HG02973 (cell line): ENCODE measurements around the gene FAM53B.

Experiments
- ATAC-seq: cut with Tn5 transposase; IDR thresholded peaks from one replicate; pipeline ENCODE4 v1.9.1; 2021; ENCODE audit warnings: moderate library complexity; ENCODE audit not compliant: unreplicated experiment

The FAM53B gene

GRCh38 chr10:124666494-124666893, 77.7 kb downstream of the FAM53B start:
- no peak for ATAC-seq

DNA sequence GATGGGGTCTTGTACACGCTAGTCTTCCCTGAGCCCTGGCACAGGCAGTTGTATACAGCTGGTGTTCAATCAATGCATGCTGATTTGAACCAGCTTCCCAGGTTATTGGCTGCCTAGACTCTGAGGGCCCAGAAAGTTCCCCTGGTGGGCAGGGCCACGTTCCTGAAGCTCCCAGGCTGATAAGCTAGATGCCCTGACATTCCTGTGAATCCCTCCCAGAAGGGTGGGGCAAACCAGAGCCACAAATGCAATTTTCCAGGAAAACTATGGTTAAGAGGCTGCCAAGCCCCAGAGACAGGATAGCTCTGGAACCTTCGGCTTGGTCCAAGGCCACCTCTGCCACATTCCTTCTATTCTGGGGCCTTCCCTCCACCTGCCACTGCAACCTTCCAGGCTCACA, 78.2 kb downstream of the FAM53B start:
- ATAC-seq, result no peak

- no peak for ATAC-seq
These were observed 78.6 kb downstream of the FAM53B start for GRCh38 chr10:124665558-124665957.

DNA sequence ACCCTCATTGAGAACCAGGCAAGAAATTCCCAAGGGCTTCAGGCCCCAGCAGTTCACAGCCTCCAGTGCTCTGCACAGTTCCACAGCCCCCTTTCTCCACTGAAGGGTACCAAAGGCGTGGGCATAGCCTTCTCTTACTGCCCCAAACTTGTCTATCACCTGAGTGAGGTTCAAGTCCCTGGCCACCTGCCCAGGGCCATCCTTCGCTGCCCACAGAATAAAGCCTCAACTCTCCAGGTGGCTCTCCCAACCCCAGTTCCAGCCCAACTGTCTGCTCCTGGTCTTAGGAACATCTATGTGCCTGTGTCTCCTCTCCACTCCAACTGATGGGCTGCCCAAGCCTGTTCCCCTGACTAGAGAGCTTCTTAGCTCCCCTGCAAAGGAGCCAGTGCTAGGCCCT, 79.1 kb downstream of the FAM53B start:
- ATAC-seq, result no peak

DNA sequence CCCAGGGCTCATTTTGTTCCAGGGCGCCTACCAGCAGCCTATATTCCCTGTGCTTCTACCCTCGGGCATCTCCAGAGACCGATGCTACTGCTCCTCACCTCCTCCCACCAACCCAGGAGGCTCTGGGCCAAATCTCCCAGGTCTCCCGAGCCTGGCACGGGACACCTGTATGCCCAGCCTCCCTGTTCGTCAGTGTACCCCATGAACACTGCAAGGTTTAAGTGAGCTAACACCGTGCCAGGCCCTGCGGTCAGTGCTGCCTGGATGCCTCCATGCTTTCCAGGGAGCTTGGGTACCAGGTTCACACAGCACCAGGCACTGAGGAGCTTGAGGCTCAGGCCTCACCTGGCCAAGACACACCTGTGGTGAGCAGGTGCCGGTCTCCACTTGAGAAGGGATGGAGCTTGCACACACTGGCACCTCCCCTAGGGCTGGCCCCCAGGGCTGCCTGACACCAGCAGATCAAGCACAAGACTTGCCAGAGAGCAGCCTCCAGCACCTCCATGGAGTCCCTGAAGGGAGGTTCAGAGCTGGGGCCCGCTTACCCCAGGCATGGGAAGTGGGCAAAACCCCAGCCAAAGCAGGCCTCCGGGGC, 80.3 kb downstream of the FAM53B start:
- no peak for ATAC-seq

DNA sequence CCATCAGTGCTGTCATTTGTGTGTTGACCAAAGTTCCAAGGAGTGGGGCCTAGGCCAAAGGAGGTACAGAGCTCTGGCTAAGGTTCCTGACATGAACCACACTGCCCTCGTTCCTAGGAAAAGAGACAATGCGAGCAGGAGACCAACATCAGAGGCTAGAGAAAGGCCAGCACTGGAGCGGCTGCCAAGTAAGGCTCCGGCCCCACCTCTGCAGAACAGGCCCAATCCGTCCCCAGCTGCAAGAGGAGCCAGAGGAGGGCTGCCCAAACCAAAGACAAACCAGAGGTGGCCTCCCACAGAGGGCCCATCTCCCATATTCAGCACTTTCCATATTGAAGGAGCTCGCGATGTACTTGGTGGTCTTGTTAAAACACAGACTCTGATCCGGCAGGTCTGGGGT, 81.0 kb downstream of the FAM53B start:
- no peak for ATAC-seq

- ATAC-seq, result no peak
These were observed 82.5 kb downstream of the FAM53B start for GRCh38 chr10:124661660-124662180.

DNA sequence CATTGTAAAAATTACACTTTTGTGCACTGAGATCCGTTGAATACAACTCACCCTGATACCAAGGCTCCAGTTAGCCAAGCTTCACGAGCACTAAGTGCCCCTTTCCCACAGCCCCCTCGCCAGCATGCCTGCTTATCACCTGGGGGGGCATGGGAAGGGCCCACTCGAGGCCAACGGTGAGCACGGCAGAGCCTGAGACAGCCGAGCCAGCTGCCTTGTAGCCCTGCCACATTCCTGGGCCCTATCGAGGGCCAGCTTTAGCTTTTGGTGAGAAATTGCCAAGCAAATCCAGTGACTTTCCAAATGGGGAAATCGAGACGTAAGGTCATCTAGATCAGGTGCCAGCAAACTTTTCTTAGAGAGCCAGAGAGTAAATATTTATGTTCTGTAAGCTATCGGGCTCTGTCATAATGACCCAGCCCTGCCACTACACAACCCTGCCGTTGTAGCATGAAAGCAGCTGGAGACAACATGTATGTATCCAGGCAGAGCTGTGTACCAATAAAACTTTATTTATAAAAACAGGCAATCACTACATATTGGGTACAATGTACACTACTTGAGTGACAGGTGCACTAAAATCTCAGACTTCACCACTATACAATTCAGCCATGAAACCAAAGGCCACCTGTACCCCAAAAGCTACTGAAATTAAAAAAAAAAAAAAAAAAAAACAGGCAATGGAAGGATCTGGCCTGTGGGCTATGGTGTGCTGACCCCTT, 83.6 kb downstream of the FAM53B start:
- no peak for ATAC-seq

DNA sequence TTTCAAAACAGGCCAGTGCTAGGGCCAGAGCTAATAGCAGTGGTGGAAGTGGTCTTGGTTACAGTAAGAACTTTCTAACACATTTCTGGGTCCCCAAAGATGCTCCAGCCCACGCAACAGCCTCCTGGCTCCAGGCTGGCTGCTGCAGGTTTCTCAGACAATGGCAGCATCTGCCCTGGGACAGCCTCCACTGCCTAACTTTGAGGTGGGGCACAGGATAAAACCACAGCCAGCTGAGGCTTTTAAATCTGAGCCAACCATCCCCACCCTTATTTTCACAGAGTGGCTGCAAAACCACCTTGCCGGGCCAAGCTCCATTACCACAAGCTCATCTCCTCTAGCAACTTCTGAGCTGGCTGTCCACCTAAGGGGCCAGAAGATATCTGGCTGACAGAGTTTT, 84.8 kb downstream of the FAM53B start:
- no peak for ATAC-seq

GRCh38 chr10:124658591-124659242, 85.5 kb downstream of the FAM53B start:
- ATAC-seq, result no peak

DNA sequence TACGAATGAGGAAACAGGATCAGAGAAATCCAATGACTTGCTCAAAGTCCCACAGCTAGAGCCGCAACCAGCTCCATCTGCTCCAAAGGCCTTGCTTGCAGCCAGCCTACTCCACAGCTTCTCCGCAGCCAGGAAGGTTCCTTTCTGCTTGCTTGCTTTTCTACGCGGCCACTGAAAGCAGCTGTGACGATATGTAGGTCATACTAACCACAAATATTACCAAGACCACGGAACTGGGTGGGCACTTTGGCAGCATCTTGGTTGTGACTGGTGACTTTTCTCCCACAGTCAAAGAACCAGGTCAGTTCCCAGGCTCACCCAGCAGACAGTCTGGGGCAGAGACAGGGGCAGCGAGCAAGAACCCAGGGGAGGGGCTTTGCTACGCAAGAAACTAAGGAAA, 86.4 kb downstream of the FAM53B start:
- no peak for ATAC-seq

GRCh38 chr10:124656541-124656940, 87.6 kb downstream of the FAM53B start:
- ATAC-seq, result no peak

DNA sequence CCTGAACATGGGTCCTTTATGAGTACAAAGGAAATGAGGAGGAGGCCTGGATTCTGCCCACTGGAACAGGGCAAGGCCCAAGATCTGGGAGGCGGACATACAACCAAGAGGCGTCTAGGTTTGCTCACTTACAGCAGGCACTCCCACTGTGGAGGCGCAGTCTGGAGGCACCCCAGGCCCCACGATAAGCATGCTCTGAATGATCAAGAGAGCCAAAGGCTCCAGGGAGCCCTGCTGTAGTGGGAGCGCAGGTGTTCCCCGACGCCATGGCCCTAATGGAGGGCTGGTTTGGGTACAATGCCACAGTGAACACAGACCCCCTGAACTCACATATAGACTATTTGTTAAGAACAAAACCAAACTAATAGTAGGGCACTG, 88.1 kb downstream of the FAM53B start:
- no peak for ATAC-seq

- ATAC-seq, result no peak
These were observed 88.7 kb downstream of the FAM53B start for GRCh38 chr10:124655191-124656112.

DNA sequence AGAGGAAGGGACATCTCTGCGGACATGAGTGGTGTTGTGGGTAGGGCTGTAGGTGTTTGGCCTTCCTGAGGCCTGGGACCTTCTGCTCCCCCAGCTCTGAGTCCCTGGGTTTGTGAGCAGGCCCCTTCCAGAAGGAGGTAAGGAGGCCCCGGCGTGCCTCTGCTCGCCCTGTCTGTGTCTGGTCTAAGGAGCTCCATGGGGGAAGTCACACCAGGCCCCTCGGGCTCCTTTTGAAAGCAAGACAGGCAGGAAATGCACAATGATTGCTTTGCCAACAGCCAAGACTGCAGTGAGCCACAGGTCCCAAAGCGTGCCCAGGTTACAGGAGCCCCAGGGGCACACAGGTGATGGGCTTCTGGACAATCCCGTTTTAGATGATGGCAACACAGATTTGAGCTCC, 89.5 kb downstream of the FAM53B start:
- no peak for ATAC-seq

DNA sequence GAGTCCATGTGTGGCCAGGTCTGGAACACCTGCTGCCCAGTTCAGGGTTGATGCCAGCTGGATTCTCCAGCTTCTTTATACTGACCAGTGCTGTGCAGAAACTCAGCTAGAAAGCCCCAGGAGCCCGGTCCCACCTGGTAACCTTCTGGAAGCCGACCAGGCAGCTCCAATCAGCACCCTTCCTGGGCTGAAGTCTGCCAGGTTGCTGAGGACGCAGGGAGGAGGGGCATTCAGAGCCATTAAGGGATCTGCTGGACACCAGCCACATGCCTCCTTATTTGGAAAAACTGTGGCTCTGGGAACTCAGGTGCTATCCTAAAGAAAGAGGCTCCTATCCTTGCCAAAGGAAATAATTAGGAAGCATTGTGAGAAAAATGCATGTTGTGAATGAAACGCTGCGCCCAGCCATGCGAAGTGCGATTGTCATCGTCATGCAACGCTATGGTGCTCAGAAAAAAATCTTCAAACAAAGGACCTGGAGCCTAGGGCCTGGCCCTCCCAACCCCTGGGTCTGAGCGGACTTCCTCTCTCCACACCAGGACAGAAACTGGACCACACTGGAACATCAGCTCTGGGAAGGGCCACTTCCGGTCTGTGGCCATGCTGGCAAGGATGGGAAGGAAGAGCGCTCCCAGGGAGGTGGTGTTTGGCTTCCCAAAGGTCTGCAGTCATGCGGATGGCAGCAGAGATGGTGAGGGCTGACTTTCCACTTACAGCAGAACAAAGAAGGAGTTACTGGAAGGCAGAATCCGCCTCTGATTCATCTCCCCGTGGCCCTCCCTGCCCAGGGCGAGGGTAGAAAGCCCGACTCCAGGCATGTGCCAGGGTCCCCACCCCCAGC, 90.1 kb downstream of the FAM53B start:
- ATAC-seq, result no peak

GRCh38 chr10:124653311-124653710, 90.9 kb downstream of the FAM53B start:
- no peak for ATAC-seq

GRCh38 chr10:124652701-124653100, 91.5 kb downstream of the FAM53B start:
- no peak for ATAC-seq

DNA sequence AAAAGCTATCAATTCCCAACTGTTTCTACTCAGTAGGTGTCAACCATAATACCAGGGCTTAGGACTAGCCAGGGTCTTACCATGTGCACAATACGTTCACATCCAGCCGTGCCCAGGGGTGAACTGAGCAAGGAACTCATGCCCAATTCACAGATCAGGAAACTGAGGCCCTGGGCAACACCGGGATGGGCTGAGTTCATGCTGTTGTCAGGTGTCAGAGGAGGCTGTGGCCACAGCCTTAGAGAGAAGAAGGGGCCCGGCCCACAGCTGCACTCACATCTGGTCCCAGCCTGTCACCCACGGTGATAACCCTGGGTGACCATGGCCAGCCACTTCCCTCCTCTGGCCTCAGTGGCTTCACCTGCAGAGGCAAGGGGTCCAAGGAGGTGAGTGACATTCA, 92.0 kb downstream of the FAM53B start:
- no peak for ATAC-seq

DNA sequence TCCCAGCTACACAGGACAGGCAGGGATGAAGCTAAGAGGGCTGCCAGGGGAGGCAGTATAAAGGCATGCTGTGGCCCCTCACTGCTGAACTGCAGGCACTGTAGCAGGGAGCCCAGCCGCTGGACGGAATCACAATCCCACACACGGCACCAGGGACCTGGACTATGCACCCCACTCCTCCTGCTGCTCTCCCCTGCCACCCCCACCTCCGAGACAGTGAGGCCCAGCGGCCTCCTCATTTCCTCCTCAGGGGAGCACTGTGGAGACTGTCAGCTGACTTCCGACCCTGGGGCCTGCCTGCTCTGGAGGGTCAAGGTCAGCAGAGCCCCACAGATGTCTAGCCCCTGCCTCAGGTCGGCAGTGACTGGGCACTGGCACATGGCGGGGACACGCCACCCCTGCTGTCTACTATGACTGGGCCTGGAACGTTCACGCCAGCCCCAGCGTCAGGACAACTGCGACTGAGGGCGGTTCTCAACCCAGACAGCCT, 92.7 kb downstream of the FAM53B start:
- no peak for ATAC-seq
